HEK293 (cell line): ENCODE data around the gene RHBDF2.

Source experiments
- GLIS1 ChIP-seq: fragments of 450-650 bp; formaldehyde crosslinking; IDR thresholded peaks from 2 replicates; pipeline ENCODE4 v1.5.1; 2016; ENCODE audit warnings: missing biosample characterization, missing genetic modification characterization
- HOXC10 ChIP-seq: sonication (generic); formaldehyde crosslinking; IDR thresholded peaks from 2 replicates; pipeline ENCODE4 v1.8.1; 2023; ENCODE audit warnings: mild to moderate bottlenecking, missing genetic modification reagents
- OVOL3 ChIP-seq: fragments of 450-650 bp; formaldehyde crosslinking; IDR thresholded peaks from 2 replicates; pipeline ENCODE4 v1.5.1; 2016; ENCODE audit warnings: missing biosample characterization, missing genetic modification characterization
- RBAK ChIP-seq: fragments of 450-650 bp; formaldehyde crosslinking; IDR thresholded peaks from 2 replicates; pipeline ENCODE4 v1.5.1; 2016; ENCODE audit warnings: missing biosample characterization, missing genetic modification characterization
- TCF7L2 ChIP-seq: IDR thresholded peaks from 2 replicates; pipeline ENCODE4 v1.6.1; 2011; ENCODE audit warnings: low read depth, mild to moderate bottlenecking, inconsistent platforms, low read length, moderate library complexity, borderline replicate concordance
- ZFP69B ChIP-seq: fragments of 450-650 bp; formaldehyde crosslinking; IDR thresholded peaks from 2 replicates; pipeline ENCODE4 v1.5.1; 2016; ENCODE audit warnings: missing biosample characterization, missing genetic modification characterization
- ZNF133 ChIP-seq: fragments of 450-650 bp; formaldehyde crosslinking; IDR thresholded peaks from 2 replicates; pipeline ENCODE4 v1.5.1; 2016; ENCODE audit warnings: missing biosample characterization, missing genetic modification characterization
- ZNF184 ChIP-seq: fragments of 450-650 bp; IDR thresholded peaks from 2 replicates; pipeline ENCODE4 v1.5.1; 2018; ENCODE audit warnings: missing biosample characterization, mild to moderate bottlenecking, missing genetic modification characterization
- ZNF239 ChIP-seq: fragments of 450-650 bp; formaldehyde crosslinking; IDR thresholded peaks from 2 replicates; pipeline ENCODE4 v1.5.1; 2016; ENCODE audit warnings: missing biosample characterization, missing genetic modification characterization
- ZNF341 ChIP-seq: fragments of 450-650 bp; formaldehyde crosslinking; IDR thresholded peaks from 2 replicates; pipeline ENCODE4; 2016; ENCODE audit warnings: low read depth, missing biosample characterization, missing genetic modification characterization
- ZNF416 ChIP-seq: fragments of 450-650 bp; formaldehyde crosslinking; IDR thresholded peaks from 2 replicates; pipeline ENCODE4 v1.5.1; 2016; ENCODE audit warnings: missing biosample characterization, missing genetic modification characterization
- ZNF473 ChIP-seq: fragments of 450-650 bp; formaldehyde crosslinking; IDR thresholded peaks from 2 replicates; pipeline ENCODE4 v1.5.1; 2017; ENCODE audit warnings: missing biosample characterization, missing genetic modification characterization
- ZNF501 ChIP-seq: fragments of 450-650 bp; formaldehyde crosslinking; IDR thresholded peaks from 2 replicates; pipeline ENCODE4 v1.5.1; 2016; ENCODE audit warnings: missing biosample characterization, missing genetic modification characterization
- ZNF514 ChIP-seq: fragments of 450-650 bp; formaldehyde crosslinking; IDR thresholded peaks from 2 replicates; pipeline ENCODE4 v1.5.1; 2016; ENCODE audit warnings: missing biosample characterization, missing genetic modification characterization
- ZNF548 ChIP-seq: fragments of 450-650 bp; formaldehyde crosslinking; IDR thresholded peaks from 2 replicates; pipeline ENCODE4 v1.5.1; 2016; ENCODE audit warnings: missing biosample characterization, missing genetic modification characterization
- ZNF600 ChIP-seq: fragments of 450-650 bp; formaldehyde crosslinking; IDR thresholded peaks from 2 replicates; pipeline ENCODE4 v1.5.1; 2016; ENCODE audit warnings: missing biosample characterization, missing genetic modification characterization
- ZNF610 ChIP-seq: fragments of 450-650 bp; formaldehyde crosslinking; IDR thresholded peaks from 2 replicates; pipeline ENCODE4 v1.5.1; 2016; ENCODE audit warnings: missing biosample characterization, missing genetic modification characterization, borderline replicate concordance
- ZNF626 ChIP-seq: fragments of 450-650 bp; sonication (Bioruptor Pico); formaldehyde crosslinking; IDR thresholded peaks from 2 replicates; pipeline ENCODE4 v1.5.1; 2018; ENCODE audit warnings: missing biosample characterization, missing genetic modification characterization, inconsistent platforms
- ZNF670 ChIP-seq: fragments of 450-650 bp; formaldehyde crosslinking; IDR thresholded peaks from 2 replicates; pipeline ENCODE4 v1.5.1; 2016; ENCODE audit warnings: missing biosample characterization, missing genetic modification characterization, low read depth
- ZNF777 ChIP-seq: fragments of 450-650 bp; formaldehyde crosslinking; IDR thresholded peaks from 2 replicates; pipeline ENCODE4 v1.5.1; 2017; ENCODE audit warnings: missing biosample characterization, missing genetic modification characterization, borderline replicate concordance
- TF ChIP-seq, protein P1 (sequence below): fragments of 450-650 bp; formaldehyde crosslinking; IDR thresholded peaks from 2 replicates; pipeline ENCODE4 v1.5.1; 2016; ENCODE audit warnings: missing biosample characterization, missing genetic modification characterization
- TF ChIP-seq, protein P2 (sequence below): fragments of 450-650 bp; formaldehyde crosslinking; IDR thresholded peaks from 2 replicates; pipeline ENCODE4 v1.5.1; 2016; ENCODE audit warnings: missing biosample characterization, missing genetic modification characterization
- TF ChIP-seq, protein P3 (sequence below): fragments of 450-650 bp; formaldehyde crosslinking; IDR thresholded peaks from 2 replicates; pipeline ENCODE4 v1.5.1; 2016; ENCODE audit warnings: missing biosample characterization, missing genetic modification characterization
- TF ChIP-seq, protein P4 (sequence below): fragments of 450-650 bp; formaldehyde crosslinking; IDR thresholded peaks from 2 replicates; pipeline ENCODE4 v1.5.1; 2017; ENCODE audit warnings: missing biosample characterization, missing genetic modification characterization
- TF ChIP-seq, protein P5 (sequence below): fragments of 450-650 bp; formaldehyde crosslinking; IDR thresholded peaks from 2 replicates; pipeline ENCODE4 v1.5.1; 2017; ENCODE audit warnings: missing biosample characterization, missing genetic modification characterization
- TF ChIP-seq, protein P6 (sequence below): fragments of 450-650 bp; formaldehyde crosslinking; IDR thresholded peaks from 2 replicates; pipeline ENCODE4 v1.5.1; 2016; ENCODE audit warnings: missing biosample characterization, missing genetic modification characterization
- TF ChIP-seq, protein P7 (sequence below): IDR thresholded peaks from 2 replicates; pipeline ENCODE4 v1.6.1; 2011; ENCODE audit warnings: mild to moderate bottlenecking, low read depth, low read length, borderline replicate concordance

The RHBDF2 gene

DNA sequence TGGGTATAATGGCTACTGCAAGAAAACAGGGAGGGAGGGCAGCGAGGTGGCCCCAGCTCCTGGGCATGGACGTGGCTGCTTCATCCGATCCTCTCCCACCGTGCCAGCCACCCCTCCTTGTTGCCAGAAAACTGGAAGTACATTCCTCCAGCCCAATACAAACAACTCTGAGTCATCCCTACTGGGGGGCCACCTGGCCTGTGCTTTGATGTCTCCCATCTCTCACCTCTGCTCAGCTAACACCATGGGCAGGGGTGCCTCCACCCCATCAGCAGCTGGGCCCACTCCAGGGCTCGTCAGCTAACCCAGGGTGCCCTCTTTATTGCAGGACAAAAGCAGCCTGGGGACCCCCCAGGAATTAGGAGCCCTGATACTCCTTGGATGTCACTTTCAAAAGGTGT is 2.0 kb downstream of the RHBDF2 start (continued):
- TF ChIP-seq, protein P1, sequence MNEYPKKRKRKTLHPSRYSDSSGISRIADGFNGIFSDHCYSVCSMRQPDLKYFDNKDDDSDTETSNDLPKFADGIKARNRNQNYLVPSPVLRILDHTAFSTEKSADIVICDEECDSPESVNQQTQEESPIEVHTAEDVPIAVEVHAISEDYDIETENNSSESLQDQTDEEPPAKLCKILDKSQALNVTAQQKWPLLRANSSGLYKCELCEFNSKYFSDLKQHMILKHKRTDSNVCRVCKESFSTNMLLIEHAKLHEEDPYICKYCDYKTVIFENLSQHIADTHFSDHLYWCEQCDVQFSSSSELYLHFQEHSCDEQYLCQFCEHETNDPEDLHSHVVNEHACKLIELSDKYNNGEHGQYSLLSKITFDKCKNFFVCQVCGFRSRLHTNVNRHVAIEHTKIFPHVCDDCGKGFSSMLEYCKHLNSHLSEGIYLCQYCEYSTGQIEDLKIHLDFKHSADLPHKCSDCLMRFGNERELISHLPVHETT (tag by site-specific recombination), result 0 out of 2 replicates have a peak, but pooled peaks have one; percentile 33
- no peak for TF ChIP-seq ZNF501 (tag by site-specific recombination)
- TF ChIP-seq RBAK (tag by site-specific recombination), result no peak
- TF ChIP-seq, protein P2, sequence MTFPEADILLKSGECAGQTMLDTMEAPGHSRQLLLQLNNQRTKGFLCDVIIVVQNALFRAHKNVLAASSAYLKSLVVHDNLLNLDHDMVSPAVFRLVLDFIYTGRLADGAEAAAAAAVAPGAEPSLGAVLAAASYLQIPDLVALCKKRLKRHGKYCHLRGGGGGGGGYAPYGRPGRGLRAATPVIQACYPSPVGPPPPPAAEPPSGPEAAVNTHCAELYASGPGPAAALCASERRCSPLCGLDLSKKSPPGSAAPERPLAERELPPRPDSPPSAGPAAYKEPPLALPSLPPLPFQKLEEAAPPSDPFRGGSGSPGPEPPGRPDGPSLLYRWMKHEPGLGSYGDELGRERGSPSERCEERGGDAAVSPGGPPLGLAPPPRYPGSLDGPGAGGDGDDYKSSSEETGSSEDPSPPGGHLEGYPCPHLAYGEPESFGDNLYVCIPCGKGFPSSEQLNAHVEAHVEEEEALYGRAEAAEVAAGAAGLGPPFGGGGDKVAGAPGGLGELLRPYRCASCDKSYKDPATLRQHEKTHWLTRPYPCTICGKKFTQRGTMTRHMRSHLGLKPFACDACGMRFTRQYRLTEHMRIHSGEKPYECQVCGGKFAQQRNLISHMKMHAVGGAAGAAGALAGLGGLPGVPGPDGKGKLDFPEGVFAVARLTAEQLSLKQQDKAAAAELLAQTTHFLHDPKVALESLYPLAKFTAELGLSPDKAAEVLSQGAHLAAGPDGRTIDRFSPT, result peak; percentile 11; the same call in 1 of the 2 replicates
- no peak for TF ChIP-seq ZNF548 (tag by site-specific recombination)
- TF ChIP-seq ZNF514 (tag by site-specific recombination), result no peak
- TF ChIP-seq OVOL3 (tag by site-specific recombination), result no peak
- TF ChIP-seq, protein P3, sequence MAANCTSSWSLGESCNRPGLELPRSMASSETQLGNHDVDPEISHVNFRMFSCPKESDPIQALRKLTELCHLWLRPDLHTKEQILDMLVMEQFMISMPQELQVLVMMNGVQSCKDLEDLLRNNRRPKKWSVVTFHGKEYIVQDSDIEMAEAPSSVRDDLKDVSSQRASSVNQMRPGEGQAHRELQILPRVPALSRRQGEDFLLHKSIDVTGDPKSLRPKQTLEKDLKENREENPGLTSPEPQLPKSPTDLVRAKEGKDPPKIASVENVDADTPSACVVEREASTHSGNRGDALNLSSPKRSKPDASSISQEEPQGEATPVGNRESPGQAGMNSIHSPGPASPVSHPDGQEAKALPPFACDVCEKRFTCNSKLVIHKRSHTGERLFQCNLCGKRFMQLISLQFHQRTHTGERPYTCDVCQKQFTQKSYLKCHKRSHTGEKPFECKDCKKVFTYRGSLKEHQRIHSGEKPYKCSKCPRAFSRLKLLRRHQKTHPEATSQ (tag by site-specific recombination), result no peak
- no peak for TF ChIP-seq ZNF670 (tag by site-specific recombination)
- no peak for TF ChIP-seq ZNF473
- no peak for TF ChIP-seq ZNF600 (tag by site-specific recombination)
- TF ChIP-seq ZNF777 (tag by site-specific recombination), result no peak
- peak; percentile 41; the same call in 1 of the 2 replicates for TF ChIP-seq ZFP69B
- no peak for TF ChIP-seq ZNF610 (tag by site-specific recombination)
- TF ChIP-seq ZNF133 (tag by site-specific recombination), result no peak
- TF ChIP-seq ZNF341, result no peak
- TF ChIP-seq, protein P4, sequence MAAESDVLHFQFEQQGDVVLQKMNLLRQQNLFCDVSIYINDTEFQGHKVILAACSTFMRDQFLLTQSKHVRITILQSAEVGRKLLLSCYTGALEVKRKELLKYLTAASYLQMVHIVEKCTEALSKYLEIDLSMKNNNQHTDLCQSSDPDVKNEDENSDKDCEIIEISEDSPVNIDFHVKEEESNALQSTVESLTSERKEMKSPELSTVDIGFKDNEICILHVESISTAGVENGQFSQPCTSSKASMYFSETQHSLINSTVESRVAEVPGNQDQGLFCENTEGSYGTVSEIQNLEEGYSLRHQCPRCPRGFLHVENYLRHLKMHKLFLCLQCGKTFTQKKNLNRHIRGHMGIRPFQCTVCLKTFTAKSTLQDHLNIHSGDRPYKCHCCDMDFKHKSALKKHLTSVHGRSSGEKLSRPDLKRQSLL, result no peak
- no peak for TF ChIP-seq TCF7L2
- no peak for TF ChIP-seq ZNF184
- no peak for TF ChIP-seq ZNF626 (tag by site-specific recombination)
- TF ChIP-seq, protein P5, sequence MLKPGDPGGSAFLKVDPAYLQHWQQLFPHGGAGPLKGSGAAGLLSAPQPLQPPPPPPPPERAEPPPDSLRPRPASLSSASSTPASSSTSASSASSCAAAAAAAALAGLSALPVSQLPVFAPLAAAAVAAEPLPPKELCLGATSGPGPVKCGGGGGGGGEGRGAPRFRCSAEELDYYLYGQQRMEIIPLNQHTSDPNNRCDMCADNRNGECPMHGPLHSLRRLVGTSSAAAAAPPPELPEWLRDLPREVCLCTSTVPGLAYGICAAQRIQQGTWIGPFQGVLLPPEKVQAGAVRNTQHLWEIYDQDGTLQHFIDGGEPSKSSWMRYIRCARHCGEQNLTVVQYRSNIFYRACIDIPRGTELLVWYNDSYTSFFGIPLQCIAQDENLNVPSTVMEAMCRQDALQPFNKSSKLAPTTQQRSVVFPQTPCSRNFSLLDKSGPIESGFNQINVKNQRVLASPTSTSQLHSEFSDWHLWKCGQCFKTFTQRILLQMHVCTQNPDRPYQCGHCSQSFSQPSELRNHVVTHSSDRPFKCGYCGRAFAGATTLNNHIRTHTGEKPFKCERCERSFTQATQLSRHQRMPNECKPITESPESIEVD (tag by site-specific recombination), result no peak
- TF ChIP-seq HOXC10 (CRISPR knock-in tag), result no peak
- TF ChIP-seq, protein P6, sequence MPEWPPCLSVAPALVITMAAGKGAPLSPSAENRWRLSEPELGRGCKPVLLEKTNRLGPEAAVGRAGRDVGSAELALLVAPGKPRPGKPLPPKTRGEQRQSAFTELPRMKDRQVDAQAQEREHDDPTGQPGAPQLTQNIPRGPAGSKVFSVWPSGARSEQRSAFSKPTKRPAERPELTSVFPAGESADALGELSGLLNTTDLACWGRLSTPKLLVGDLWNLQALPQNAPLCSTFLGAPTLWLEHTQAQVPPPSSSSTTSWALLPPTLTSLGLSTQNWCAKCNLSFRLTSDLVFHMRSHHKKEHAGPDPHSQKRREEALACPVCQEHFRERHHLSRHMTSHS, result no peak
- peak; percentile 98 for TF ChIP-seq GLIS1 (tag by site-specific recombination)
- no peak for TF ChIP-seq ZNF239 (tag by site-specific recombination)
- no peak for TF ChIP-seq ZNF416 (tag by site-specific recombination)
- TF ChIP-seq, protein P7, sequence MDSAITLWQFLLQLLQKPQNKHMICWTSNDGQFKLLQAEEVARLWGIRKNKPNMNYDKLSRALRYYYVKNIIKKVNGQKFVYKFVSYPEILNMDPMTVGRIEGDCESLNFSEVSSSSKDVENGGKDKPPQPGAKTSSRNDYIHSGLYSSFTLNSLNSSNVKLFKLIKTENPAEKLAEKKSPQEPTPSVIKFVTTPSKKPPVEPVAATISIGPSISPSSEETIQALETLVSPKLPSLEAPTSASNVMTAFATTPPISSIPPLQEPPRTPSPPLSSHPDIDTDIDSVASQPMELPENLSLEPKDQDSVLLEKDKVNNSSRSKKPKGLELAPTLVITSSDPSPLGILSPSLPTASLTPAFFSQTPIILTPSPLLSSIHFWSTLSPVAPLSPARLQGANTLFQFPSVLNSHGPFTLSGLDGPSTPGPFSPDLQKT, result no peak
